HuH-7 (cell line): Measurements from ENCODE around the gene KIAA1614.

Experiments used
- DNase-seq: peaks from one replicate; pipeline ENCODE4 v3.0.0; 2011; ENCODE audit warnings: low spot score

The KIAA1614 gene, protein sequence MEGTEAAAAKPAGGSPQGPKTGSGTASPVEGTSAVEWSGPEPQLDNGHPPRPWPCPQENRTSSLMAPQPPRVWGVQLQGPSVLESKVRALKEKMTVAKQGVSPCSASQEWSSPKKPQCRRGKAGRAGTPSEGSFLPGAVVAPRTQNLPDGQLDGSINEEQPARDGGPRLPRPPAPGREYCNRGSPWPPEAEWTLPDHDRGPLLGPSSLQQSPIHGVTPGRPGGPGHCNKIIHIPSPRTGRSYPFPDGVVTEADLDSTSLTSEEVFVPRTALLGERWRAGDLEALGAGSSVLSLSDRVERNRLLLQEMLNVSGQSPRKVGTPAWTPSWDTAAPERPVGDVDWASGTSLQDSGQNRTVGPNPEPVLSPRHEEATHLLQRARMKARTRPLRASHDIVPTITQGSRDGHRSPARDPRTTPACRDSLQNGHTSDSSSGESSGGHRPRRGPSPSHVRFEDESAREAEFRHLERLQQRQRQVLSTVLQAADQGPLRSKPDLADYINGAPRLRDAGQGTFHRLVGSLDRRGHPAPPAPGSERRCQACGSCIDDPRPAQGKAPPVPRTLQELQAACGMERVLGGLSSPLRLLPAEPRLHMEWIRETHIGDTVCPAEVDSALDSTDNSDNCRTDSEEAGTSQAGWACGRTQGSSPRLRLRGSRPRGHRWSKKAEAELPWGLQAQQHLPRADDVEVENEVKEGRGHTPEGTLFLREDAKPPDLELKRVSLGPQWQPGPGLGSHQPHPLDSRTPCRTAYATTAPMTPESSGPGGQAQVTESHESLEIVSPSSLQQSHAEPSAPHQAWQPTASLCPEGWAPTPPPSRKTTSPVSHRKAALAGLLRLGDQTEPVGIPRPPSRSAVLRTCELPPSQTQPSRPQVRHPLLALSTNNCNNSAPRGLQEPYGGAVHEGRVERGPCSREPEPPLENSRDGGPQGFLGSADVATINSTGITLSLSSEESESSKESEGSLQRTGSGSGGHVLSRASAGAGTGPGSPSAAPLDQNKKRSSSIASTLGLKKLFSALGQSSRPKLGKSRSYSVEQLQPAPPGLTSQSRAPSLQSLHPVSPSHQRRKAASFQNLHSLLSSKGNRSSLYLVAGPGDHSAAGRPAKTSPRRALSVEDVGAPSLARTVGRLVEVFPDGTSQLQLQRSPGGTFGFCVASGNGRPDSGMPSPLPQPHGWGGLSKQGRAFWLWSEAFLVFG

DNA sequence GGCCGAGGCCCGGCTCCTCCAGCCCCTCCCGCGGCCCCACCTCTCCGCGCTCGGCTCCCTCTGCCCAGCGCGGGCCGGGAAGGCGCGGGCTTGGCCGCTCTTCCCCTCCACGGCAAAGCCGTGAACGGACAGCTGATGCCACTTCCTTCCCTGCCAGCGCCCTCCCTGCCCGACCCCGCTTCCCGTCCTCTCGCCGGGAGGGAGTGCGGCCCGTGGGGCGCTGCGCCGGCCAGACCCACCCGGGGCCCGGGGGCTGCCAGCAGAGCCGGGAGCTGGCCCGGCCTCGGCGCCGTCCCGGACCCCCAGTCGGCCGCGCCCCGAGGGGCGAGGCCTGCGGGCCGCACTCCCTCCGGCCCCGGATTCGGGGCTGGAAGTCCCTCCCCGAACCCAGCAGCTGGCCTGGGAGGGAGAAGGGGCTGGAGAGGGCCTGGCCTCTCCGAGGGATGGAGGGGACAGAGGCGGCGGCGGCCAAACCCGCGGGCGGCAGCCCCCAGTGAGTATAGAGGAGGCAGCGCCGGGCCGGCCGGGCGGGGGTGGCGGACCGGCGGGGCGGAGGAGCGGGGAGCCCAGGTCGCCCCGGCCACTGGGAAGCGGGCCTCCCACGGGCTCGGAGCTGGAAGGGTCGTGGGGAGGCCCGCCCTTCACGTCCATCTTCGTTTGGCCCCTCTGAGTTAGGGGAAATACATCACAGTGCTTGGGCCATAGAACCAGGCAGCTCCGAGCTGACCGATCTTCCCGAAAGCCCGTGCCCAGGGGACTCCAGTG, at the start of gene KIAA1614:
TSS of gene KIAA1614 (plus strand) at position 97 of the 765 bp plus-strand sequence. CDS start at position 444, 347 bp downstream.
- DNase-seq: peak; percentile 50

DNA sequence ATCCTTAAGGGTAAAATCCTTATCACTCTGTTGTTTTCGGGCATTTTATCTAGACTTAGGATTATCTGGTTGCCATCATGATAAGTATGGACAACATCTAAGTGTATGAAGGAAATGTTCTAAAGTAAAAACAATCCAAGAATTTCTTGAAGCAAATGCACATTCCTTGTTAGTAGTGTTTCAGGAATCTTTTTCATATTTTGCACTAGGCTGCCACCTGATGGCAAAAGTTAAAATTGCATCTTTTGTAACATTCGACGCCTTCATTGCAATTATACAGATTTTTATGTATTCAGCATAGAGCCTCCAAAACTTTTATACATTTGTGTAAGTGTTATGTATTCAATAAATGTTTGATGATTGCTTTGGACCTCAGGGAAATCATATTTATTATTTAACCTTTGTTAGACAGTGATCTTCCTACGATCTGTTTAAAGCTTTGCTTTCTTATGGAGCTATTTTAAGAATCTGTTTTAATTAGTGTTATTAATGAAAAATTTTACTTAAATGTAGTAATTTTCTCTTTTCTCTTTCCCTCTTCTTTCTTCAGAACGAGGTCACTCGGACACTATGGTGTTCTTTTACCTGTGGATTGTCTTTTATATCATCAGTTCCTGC, 49.4 kb upstream of the KIAA1614 start:
- DNase-seq: no peak

DNA sequence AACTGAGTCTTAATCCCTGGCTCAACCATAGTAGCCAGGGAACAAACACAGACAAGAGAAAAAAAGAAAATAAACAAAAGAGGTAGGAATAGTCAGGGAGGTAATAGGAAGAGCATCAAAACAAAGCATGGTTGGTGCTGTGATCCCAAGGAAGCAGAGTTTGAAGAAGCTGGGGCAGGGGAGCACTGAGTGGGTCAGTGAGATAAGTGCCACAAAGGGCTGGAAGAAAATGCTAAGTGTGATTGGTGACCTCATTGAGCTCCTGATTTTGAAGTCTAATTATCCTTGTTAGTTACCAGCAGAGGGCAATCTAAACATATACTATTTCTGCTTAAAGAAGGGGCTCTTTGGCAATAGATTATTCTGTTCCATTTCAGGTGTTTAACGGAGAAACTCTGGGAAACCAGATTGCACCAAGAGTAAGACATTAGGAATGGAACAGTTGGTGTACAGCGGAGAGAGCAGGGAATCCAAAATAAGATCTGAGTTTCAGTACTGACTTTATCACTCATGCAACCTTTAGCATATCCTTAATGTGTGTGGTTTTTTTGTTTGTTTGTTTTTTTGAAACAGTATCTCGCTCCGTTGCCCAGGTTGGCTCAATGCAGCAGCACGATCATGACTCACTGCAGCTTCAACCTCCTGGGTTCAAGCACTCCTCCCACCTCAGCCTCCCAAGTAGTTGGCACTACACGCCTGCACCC, 30.7 kb upstream of the KIAA1614 start:
- peak; percentile 33 for DNase-seq

DNA sequence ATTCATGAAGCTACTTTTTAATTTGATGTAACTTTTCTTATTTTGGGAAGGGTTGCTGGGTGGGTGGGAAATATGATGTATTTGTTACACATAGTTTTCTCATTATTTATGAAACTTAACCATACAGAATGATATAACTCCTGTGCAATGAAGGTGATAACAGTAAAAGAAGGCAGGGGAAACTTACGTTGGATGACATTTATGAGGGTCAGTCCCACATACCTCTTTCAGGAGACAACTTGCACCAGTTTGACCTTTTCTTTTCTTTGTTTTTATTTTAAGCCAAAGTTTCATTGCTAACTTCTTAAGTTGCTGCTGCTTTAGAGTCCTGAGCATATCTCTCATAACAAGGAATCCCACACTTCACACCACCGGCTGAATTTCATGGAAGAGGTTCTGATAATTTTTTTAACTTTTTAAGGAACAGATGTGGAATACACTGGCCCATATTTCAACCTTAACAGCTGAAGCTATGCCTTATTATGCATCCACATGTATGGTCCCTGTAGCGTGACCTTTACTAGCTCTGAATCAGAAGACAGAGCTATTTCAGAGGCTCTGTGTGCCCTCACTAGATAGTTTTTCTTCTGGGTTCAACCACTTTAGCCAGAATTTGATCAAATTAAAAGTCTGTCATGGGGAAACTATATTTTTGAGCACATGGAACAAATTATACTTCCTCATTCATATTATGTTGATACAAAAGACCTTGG, 28.0 kb upstream of the KIAA1614 start:
- no peak for DNase-seq

DNA sequence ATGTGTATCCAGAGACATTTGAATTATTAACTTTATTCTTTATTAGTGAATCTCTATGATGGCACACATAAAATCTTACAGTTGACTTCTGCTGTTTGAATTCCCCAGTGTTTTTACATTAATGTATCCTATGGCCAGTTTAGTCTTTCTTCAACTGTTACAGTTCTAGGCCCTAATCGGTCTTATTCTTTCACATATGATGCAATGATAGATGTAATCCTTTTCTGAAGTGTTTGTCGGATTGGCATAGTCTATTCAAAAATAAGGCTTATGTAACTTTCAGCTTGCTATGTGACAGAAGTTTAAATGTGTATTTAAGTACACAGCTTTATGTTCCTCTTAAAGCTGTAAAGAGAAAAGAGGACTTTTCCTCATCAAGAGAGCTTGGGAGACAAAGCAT, 26.4 kb upstream of the KIAA1614 start:
- DNase-seq: no peak

DNA sequence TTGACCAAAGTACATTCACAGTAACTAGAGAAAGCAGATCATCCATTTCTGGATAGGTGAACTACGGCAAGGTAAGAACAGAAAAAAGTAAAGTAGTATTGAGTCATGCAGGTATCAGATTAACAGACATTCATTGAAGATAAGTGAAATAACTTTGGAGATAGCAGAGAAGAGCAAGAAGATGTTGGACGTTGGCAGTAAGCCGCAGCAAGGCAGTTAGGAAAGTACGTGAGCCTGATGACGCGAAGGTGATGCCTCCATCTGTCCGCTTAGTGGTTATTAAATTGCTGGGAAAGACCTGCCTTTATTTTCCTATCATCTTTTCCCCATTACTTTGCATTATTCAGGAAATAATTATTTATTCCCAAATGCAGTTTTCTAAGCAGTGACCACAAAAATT, 24.9 kb upstream of the KIAA1614 start:
- DNase-seq: no peak

DNA sequence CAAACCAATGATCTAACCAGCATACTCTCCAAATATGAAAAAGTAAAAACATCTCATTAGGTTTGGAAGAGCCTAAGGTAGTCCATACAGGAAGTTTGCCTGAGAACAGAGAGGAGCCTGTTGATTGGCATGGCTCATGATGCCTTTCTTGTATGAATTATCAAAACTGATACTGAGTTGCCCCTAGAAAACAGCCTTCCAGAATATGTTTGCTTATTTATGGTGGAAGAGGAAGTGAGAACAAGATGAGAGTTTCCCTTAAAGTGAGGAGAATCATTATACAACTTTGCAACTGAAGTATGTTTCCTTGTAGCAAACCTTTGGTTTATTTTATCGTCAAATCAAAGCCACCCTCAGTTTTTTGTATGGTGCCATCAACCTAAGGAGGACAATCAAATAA, 23.8 kb upstream of the KIAA1614 start:
- DNase-seq: no peak

DNA sequence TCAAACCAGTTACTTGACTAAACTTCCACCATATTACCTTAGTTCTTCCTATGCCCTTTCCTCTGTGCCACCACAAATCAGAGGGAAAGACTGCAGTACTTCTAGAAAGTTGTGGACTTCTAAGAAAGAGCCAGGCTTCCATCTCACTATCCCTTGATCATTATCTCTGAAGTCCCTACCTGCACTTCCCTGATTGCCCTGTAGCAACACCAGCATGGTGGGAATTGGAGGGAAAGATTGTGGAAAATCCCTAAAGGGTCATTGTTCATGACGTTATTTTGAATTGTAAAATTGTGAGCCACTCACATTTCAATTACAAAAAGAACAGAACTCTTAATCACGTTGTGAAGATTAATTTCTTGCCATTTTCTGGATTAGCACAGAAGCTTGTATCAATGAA, 23.4 kb upstream of the KIAA1614 start:
- no peak for DNase-seq

DNA sequence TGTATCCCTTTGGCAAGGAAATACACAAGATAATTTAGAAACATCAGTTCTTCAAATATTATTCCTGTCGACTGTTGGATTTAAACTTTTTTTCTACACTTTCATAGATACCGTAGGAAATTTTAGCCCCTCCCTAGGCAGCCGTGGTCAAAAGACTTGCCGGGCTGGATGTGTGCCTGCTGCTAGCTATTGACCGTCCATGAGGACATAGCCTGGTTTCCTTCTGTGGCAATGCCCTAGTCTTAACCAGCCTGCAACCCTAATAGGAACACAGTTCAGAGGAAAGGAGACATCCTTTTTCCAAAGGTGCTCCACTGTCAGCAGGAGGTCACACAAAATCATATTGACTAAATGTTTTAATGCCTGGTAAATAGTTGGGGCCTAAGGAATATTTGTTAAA, 20.4 kb upstream of the KIAA1614 start:
- no peak for DNase-seq

DNA sequence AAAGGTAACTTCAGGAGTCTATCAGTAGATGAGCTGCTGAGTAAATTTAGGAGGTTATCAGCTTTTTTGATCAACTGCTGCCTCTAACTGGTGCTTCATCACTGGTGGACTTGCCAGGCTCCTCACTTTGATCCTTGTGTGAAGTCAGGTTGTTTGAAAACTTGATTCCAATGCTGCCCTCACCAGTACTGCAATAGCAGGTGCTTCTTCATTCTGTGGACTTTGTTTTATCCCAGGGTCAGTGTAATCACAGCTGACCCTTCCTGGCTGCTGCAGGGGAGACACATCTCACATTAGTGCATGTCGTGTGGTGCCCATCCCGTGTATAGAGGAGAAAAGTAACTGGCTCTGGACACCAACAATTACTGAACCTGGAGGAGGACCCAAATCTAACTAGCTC, 20.0 kb upstream of the KIAA1614 start:
- no peak for DNase-seq

DNA sequence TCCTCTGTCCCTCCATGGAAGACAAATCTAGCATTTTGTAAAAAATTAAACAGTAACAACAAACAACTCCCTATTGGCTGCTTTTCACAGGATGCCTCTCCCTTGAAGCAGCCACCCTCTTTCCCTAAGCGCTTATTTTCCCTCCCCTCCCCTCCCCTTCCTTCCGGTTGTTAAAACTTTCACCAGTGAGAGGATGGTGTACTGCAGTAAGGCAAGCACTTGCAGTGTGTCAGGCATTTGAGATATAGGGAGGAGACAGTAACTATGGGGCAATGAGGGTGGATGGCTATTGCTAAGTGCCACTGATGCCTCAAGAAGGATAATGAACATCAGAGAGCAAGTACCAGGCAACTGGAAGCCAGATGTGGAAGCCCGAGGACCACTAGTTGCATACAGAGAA, 19.1 kb upstream of the KIAA1614 start:
- DNase-seq: no peak

DNA sequence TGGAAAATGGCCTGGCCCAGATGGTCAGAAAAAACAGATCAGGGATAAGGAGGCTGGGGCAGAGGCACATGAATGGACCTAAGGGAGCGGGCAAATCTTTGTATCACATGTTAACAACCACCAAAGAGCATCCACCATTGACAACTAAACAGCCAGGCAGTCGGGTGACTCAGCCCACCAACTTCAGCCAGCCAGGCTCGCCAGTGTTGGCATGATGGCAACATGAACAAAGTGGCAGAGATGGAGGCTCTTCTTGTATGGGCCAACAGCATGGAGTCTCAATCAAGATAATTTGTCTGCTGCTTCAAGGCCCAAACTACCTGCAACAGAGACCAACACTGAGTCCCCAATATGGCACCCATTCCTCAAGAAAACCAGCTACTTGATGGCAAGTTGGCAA, 16.5 kb upstream of the KIAA1614 start:
- no peak for DNase-seq

DNA sequence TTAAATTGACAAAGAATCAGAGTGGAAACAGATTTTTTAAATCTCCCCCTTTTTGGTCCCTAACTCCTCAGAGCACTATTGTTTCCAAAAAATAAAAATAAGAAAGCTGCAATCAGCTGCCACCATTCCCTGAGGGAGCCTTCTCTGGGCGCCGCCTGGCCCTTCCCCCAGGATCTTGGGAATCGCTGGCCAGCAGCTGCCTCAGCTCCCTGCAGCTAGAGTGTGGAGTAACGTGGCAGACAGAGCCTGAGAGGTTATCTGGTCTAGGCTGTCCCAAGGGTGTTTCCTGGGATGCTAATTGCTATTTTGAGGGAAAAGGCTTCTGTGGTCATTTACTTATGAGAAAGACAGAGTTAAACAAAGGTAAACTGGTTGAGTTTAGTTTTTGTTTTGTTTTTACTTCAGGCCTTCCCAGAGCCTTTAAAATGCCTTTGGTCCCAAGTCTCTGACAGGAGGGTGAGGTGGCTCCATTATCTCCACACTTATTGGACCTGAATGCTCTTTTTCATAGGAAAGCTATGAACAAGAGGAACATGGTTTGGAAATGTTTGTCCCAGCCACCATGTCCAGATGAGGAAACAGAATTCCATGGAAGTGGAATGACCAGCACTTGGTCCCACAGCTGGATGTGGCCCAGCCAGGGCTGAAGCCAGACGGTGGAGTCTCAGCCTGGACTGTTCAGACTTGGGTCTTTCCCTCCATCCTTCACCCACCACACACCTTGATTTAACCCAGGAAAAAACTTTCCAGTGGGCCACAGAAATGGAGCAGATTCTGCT, 14.1 kb upstream of the KIAA1614 start:
- no peak for DNase-seq

DNA sequence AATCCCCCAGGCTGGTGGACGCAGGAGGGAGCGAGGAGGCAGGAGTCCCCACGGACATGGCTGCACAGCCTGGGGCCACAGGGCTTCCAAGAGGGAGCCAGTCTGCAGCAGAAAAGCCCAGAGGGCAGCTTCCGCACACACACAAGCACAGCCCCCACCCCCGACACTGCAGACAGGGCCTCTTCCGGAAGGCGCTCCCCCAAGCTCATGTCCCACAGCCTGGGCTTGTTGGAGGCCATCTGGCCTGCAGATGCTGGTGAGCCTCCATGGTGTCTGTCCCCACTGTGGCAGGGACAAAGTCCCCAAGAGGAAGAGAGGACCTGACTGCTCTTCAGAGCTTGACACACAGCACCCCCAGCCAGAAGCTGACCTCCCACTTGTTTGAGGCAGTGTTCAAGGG, 13.4 kb upstream of the KIAA1614 start:
- DNase-seq: no peak

DNA sequence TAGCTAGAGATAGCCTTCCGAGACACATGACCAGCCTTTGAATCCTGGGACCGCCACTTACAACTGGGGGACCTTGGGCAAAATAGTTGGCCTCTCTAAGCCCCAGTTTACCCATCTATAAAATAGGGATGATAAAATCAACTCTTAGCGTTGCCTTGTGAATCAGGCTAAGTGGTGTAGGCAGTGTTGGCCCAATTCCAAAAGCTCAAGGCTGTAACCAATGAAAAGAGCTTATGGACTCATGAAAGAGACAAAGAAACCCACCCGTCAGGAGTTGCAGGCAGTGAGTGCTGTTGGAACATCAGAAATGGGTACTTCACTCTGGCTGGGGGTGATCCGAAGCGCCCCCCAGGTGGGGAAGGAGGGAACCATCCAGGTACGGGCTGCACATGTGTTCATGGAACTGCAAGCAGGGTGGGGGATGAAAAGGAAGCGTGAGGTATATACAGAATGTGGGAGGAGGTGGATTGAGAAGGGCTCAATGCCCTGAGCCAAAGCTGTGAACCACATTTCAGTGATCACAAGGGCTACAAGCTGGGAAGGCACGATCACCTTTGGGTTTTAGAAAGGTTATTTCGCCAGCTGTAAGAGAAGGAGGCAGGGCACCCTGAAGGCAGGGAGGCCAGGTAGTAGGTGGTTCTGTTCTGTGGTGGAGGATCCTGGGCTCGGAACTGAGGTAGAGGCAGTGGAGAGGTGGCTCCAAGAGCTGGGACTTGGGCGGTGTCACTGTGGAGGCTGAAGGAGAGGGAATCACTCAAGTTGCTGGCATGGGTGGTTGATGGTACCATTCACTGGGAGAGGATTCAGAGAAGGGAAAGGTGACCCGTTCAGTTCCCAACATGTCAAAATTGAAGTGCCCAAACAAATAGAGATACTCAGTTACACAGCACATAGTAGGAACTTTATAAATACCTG, 11.4 kb upstream of the KIAA1614 start:
- no peak for DNase-seq

DNA sequence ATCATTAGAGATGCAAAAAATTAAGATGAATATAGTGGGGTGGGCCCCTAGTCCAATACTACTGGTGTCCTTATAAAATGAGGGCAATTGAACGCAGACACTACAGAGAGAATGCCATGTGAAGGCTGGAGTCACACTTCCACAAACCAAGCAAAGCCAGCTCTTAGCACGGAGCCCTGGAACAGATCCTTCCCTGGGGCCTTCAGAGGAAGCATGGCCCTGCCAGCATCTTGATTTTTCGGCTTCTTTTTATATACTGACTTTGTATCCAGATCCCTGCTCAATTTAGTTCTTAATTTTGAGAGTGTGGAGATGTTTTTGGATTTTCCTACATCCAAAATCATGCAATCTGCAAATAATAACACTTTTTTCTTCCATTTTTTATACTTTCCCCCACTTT, 10.2 kb upstream of the KIAA1614 start:
- DNase-seq: no peak

DNA sequence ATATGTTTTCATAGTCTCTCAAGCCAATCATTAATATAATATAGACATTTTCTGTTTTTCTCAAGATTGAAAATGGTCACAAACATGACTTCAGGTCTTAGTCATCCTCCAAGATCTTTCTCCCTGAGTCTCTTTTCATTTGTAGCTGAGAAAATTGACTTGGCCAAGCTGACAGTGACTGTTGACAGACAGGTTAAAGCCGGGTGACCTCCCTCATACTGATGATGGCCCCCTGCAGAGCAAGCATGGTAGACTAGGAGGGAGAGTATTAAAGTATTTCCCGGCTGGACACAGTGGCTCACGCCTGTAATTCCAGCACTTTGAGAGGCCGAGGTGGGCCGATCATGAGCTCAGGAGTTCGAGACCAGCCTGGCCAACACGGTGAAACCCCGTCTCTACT, 6.8 kb upstream of the KIAA1614 start:
- DNase-seq: no peak

DNA sequence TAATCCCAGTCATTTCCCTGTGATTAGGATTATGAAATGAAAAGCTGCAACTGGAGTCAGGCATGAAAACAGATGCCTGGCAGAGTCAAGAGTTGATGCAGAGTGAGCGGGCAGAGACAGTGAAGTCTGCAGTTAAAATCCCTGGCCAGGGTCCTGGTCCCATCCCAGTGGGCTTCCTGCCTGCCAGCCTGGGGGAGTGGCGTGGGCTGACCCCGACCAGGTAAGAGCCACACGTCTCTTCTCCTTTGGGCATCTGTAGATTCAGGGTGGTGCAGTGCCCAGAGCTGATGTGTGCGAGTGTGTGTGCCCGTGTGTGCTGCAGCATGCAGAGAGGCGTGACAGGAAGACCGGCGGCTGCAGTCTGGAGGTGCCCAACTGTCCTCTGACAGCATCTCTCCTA, 6.2 kb upstream of the KIAA1614 start:
- DNase-seq: no peak
